ELF-1 (cell line): ENCODE data around the gene XKR7.

Experiments
- DNase-seq: peaks from one replicate; pipeline ENCODE4 v3.0.0-alpha.2; 2016; ENCODE audit warnings: low read depth, low spot score

XKR7 gene

DNA sequence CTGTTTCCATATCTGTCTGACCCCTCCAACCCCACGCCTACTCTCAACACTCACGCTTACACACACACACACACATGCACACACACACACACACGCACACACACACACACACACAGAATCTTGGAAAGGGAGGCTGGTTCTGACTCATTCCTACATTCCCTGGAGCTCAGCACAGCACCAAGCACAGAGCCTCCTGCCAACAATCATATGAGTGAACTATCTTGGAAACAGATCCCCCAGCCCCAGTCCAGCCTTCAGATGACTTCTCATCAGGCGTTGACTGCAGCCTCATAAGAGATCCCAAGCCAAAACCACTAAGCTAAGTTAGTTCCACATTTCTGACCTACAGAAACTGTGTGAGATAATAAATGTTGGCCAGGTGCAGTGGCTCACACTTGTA lies 70.0 kb downstream of the XKR7 start:
- no peak for DNase-seq

DNA sequence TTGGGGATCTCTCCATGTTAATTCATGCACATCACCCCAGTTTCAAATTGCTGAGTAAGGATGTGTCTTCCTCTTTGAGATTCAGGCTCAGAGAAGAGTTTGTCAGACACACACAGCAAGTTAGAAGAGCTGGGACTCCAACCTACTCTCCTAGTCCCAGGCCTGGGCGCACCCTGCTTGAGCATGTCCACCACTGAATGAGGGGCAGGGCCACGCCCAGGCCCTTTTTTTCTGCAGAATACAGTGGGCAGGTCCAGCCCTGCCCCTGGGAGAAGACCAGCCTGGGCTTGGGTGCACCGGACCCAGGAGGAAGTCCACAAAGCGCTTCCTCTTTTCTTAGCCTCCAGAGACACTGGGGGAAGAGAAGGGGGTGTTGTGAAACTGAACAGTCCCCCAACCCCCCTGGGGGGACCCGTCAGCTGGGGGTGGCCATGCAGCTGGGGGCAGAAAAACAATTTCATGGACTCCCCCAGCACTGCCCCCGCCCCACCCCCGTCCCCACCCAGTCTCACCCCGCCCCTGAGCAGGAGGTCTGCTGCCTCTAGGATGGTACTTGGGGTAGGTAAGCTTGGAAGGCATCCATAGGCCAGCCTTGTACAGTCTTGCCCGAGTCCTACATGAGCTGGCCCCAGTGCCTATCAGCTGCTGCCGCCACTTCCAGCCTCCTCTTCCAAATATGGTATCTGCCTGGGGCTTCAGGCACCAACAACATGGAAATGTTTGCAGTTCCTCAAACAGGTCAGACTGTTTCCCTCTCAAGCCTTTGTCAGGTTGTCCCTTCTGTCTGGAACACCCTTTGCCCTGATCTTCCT lies 72.4 kb downstream of the XKR7 start:
- DNase-seq: peak; percentile 77

DNA sequence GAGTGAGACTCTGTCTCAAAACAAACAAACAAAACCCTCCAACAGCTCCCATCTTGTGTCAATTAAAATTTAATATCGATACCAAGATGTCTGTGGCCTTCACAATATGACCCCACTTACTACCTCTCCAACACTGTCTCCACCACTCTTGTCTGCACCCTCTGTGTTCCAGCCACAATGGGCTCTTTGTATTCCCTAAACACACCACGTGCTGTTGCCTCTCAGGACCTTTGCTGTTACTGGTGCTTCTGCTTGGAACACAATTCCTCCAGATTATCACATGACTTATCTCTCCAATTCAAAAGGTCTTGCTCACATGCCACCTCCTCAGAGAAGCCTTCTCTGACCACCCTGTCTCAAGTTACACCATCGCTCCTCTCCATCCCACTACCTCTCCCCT lies 78.0 kb downstream of the XKR7 start:
- DNase-seq: no peak

DNA sequence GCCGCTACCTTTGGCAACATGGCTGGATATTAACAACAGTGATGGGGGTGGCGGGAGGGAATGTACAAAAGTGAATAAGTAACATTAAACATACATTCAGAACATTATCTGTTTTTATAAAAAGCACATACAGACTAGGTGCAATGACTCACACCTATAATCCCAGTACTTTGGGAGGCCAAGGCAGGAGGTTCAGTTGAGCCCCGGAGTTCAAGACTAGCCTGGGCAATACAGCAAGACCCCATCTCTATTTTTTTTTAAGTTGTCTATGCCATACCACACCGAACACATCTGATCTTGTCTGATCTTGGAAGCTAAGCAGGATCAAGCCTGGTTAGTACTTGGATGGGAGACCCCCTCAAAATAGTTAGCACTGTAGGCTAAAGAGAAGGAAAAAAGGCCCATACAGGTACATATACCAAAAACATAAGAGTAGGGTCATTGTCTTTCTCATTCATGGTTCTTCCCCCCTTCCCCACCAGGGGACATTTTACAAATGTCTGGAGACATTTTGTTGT lies 82.4 kb downstream of the XKR7 start:
- no peak for DNase-seq

DNA sequence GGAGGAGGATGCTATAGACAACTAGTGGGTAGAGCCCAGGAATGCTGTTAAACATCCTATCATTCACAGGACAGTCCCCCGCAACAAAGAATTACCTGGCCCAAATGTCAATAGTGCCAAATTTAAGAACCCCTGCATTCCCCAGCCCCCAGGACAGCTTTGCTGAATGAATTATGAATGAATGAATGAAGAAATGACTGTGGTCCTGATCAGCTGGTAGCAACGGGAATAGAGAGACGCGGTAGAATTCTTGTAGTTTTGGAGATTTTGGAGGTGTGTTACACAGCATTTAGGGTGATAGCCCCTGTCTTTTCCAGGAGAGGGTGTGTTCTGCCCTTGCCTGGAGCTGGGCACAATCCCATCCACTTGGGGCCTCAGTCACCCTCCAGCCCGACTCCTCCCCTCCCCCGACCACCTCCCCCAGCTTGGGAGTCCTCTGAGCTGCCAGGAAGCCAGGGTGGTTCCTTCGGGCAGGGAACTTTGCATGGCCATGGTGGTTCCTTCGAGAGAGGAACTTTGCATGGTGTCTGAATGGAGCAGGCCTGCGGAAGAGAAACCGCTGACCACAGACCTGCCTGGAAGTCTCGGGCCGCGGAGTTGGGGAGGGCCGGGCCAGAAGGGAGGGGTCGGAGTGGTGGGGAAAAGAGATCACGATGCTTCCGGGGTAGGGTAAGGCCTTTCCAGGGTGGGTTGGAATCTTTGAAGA lies 83.1 kb downstream of the XKR7 start:
- DNase-seq: peak; percentile 27

DNA sequence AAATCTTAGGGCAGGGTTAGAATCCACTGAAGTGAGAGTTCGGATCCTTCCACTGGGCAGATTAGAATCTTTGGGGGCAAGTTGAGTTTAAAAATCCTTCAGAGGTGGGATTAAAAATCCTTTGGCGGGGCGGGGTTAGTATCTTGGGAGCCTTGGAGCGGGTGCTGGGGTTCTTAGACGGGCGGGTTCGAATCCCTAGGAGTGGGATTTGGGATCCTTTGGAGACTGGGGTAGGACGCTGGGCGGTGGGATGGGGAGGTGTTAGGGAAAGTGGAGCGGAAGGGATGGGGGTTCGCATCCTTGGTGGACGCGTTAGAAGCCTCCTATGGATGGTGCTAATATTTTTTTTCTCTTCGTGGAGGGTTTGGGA lies 83.8 kb downstream of the XKR7 start:
- DNase-seq: no peak

DNA sequence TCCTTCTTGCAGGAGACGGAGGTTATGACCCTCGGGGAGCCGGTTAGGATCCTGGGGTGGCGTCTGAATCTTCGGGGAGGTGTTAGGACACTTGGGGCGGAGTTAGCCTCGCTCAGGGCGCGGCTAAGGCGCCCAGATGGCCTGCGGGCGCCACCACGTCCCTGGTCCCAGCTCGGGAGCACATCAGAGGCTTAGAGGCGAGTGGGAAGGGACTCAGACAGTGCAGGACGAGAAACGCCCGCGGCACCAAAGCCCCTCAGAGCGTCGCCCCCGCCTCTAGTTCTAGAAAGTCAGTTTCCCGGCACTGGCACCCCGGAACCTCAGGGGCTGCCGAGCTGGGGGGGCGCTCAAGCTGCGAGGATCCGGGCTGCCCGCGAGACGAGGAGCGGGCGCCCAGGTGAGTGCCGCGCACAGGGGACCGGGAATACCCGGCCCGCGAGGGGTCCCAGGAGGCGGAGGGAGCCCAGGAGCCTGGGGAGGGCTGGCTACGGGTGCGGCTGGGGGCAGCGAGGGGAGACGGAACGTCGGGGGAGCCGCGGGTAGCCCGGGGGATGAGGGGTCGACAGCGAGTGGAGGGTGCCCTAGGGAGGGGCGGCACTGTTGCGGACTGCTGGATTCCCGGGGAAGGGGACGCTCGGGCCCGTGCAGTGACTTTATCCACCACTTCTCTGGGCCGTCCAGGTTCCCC lies 84.3 kb downstream of the XKR7 start, which contains the start of gene HCK:
TSS of gene HCK (plus strand) at position 153 of the 688 bp plus-strand sequence.
- no peak for DNase-seq

DNA sequence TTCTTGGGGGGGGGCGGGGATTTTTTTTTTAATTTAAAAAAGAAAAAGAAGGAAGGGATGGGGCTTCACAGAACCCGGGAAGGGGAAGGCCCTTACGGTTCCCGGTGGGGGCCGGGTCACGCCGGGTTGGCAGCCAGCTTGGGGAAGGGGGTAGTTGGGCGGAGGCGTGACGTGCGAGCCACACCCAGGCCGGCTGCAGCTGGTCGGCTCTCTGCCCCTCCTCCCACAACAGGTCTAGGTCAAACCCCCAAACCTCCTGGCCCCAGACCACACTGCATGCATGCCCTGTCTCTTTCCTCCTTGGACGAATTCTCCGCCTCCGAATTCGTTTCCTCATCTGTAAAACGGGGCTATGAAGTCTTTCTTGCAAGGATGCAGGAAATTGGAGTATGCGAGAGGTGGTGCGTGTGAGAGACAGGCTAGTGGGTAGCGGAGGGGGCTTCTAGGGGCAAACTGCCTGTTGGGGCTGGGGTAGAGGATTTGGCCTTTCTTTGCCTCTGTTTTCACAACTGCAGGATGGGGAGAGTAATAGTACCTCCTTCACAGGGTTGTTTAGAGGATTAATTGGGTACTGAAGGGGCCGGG lies 84.9 kb downstream of the XKR7 start:
- peak; percentile 37 for DNase-seq
